ENCODE results near the gene C9orf85.
"Not testable (repeated sequence)": the region's sequence is repeated elsewhere in the genome, so short reads cannot be mapped to it uniquely, and the experiment has no call there.

Gene C9orf85

DNA sequence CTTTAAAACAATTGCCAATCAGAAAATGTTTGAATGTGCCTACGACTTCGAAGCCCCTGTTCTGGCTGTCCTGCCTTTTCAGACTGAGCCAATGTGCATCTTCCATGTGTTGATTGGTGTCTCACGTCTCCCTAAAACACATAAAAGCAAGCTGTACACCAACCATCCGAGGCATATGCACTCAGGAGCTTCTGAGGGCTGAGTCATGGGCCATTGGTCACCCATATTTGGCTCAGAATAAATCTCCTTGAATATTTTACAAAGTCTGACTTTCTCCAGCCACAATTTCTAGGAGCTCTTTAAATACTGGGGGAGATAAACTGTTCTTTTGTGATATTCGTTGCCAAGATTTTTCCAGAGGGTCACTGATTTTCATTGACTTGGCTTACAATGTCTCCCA lies 95.1 kb downstream of the C9orf85 start:
- peak; percentile 17 for DNase-seq (ENCODE audit: low read depth)

DNA sequence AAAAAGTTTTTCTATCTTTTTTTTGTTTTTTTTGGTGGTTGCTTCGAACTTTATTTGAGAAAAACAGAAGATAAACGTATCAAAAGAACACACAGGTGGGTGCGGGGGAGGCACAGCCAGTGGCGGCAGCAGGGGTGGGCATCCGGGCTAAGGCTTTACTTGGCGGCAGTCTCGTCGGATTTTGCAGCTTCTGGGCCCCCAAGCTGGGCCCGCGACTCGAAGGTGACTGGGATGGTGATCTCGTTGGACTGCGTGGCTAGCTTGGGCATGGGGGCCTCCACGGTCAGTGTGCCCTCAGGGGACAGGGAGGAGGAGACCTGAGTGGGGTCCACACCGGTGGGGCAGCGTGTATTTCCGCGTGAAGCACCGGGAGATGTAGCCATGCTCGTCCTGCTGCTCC lies 96.3 kb downstream of the C9orf85 start:
- not testable (repeated sequence) for DNase-seq (ENCODE audit: low read depth)

DNA sequence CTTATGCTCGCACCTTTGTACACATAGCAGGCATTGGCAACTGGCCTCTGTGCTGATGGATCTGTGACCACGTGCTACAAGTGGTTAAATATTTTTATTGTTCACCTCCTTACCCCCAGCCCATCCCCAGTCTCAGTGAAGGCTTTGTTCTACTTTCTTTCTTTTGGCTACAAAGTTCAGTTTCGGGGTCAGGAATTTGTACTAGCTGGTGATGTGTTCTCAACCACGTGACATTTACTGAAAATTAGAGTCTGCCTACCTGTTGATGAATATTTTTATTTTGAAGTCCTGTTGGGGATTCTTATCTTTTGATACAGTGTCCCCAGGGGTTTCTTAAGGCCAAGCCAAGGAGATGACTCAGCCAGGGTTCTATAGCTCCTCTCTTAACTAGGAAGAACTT lies 101.2 kb downstream of the C9orf85 start:
- no peak for DNase-seq (ENCODE audit: low read depth)

DNA sequence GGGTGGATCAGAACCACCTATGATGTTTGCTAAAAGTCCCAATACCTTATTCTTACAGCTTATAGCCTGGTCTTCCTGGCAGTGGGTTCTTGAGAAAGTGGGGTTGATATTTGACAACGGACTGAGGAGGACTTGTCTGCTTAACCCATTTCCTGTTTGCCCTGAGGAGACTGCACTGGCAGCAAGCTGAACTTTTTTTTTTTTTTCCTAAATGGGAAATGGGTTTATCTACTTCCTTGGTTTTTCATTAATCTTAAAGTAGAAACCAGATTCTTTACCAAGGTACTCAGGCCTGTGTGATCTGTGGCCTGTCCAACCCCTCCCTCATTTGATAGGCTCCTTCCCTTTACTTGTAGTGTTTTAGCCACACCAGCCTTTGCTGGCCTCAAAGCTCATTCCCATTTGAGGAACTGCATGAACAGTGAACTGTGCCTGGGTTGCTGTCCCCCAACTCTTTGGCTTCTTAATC lies 101.9 kb downstream of the C9orf85 start:
- no peak for DNase-seq (ENCODE audit: low read depth)

DNA sequence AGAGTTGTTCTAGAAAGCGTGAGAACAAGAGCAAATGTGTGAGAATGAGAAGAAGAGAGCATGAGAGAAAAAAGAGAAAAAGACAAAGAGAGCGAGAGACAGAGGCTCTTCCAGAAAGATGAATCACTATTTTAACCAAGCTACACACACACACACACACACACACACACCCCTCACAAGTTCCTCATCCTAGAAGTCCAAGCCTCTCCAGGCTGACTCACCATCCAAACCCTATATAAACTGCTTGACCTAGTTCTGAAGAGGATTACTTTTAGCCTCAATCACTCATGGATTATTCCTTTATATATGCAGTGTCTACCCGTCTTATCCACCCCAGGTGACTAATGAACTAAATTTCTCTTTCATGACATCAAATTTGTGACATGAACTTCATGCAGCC lies 111.4 kb downstream of the C9orf85 start:
- DNase-seq (ENCODE audit: low read depth): peak; percentile 61

All from ELR (cell line).